GM18909 (cell line): Measurements from ENCODE around the gene PREX1.
A peak's percentile ranks its signal among the peaks of the same experiment; 100 is the strongest.
"Not testable (repeated sequence)": the region's sequence is repeated elsewhere in the genome, so short reads cannot be mapped to it uniquely, and the experiment has no call there.

Experiments used
- ATAC-seq: cut with Tn5 transposase; IDR thresholded peaks from one replicate; pipeline ENCODE4 v1.9.1; 2021; ENCODE audit warnings: mild to moderate bottlenecking; ENCODE audit not compliant: unreplicated experiment, poor library complexity

PREX1 gene

GRCh38 chr20:48827855-48828733, at the start of gene PREX1:
TSS of gene PREX1 (minus strand) at chr20:48827999. CDS start at chr20:48827860, 139 bp downstream.
- peak; percentile 57 for ATAC-seq

- ATAC-seq = no peak
Measured at GRCh38 chr20:48877304-48877703, 49.5 kb upstream of the PREX1 start.

- ATAC-seq = no peak
Measured at GRCh38 chr20:48875914-48876240, 48.1 kb upstream of the PREX1 start.

GRCh38 chr20:48875233-48875913, 47.6 kb upstream of the PREX1 start:
- no peak for ATAC-seq

GRCh38 chr20:48869442-48869841, 41.6 kb upstream of the PREX1 start:
- not testable (repeated sequence) for ATAC-seq

- no peak for ATAC-seq
Measured at GRCh38 chr20:48866936-48867335, 39.1 kb upstream of the PREX1 start.

GRCh38 chr20:48864738-48865318, 37.0 kb upstream of the PREX1 start:
- no peak for ATAC-seq

GRCh38 chr20:48864254-48864653, 36.5 kb upstream of the PREX1 start:
- no peak for ATAC-seq

GRCh38 chr20:48862279-48862678, 34.5 kb upstream of the PREX1 start:
- ATAC-seq = no peak

GRCh38 chr20:48861444-48861843, 33.6 kb upstream of the PREX1 start:
- ATAC-seq = no peak

GRCh38 chr20:48858075-48858790, 30.4 kb upstream of the PREX1 start:
- no peak for ATAC-seq

GRCh38 chr20:48856130-48856529, 28.3 kb upstream of the PREX1 start:
- no peak for ATAC-seq

- ATAC-seq = no peak
Measured at GRCh38 chr20:48855046-48855445, 27.2 kb upstream of the PREX1 start.

GRCh38 chr20:48852609-48853008, 24.8 kb upstream of the PREX1 start:
- ATAC-seq = no peak

GRCh38 chr20:48851579-48851978, 23.8 kb upstream of the PREX1 start:
- ATAC-seq = no peak

- no peak for ATAC-seq
Measured at GRCh38 chr20:48850977-48851299, 23.1 kb upstream of the PREX1 start.

- ATAC-seq = no peak
Measured at GRCh38 chr20:48850257-48850976, 22.6 kb upstream of the PREX1 start.

GRCh38 chr20:48849779-48850178, 22.0 kb upstream of the PREX1 start:
- no peak for ATAC-seq

GRCh38 chr20:48849299-48849698, 21.5 kb upstream of the PREX1 start:
- no peak for ATAC-seq

- ATAC-seq = no peak
Measured at GRCh38 chr20:48847498-48848205, 19.9 kb upstream of the PREX1 start.
